ENCODE measurements around the gene RASSF6. TPM values are rescaled to one million over a fixed set of nuclear protein-coding genes. Genes with fewer than 3 reads are reported as not detected.
A peak's percentile ranks its signal among the peaks of the same experiment; 100 is the strongest.

RASSF6 gene
- total RNA-seq, 3 donors from 2014 or later, result 15.1 to 41.1 (median 27.1) TPM

- intact Hi-C loops (cut with DNase I, micrococcal nuclease), result loop anchor here in 1 of 2 donors (5.0 kb wide), 1 partner anchor 59 kb away; no protein-coding TSS in a partner anchor
- peak in 1 of 3 donors; percentile 68 for DNase-seq
- Histone ChIP-seq H3K36me3 (ENCODE audit: low read depth) (no peaks in the 10 kb centered on the region), H3K9me3 (no peaks in the 10 kb centered on the region), H3K4me3 (no peak overlapping the region), H3K4me1 (ENCODE audit: low read depth) (no peaks in the 10 kb centered on the region)
- TF ChIP-seq CTCF (IDR thresholded peaks at IDR 0.05), result no peak
- ATAC-seq, result no peak
Observed at GRCh38 chr4:73593631-73594241, 26.5 kb downstream of the RASSF6 start.

- intact Hi-C loops (cut with DNase I, micrococcal nuclease), result loop anchor here in 1 of 2 donors (5.0 kb wide), 1 partner anchor 62 kb away; no protein-coding TSS in a partner anchor
- TF ChIP-seq CTCF (IDR thresholded peaks at IDR 0.05), result no peak
- H3K9me3 ChIP-seq, result no peaks in the 10 kb centered on the region
- peak; percentile 49 for ATAC-seq
- H3K36me3 ChIP-seq (ENCODE audit: low read depth), result no peaks in the 10 kb centered on the region
- no peak overlapping the region for H3K4me3 ChIP-seq
- H3K4me1 ChIP-seq (ENCODE audit: low read depth), result no peaks in the 10 kb centered on the region
- no peak for DNase-seq
Observed at GRCh38 chr4:73589887-73590801, 30.1 kb downstream of the RASSF6 start.

GRCh38 chr4:73589261-73589847, 30.9 kb downstream of the RASSF6 start:
- ATAC-seq (peak; percentile 16), DNase-seq (no peak)
- intact Hi-C loops (cut with DNase I, micrococcal nuclease), result no loop called here
- Histone ChIP-seq H3K4me3 (no peak overlapping the region), H3K9me3 (no peaks in the 10 kb centered on the region), H3K36me3 (ENCODE audit: low read depth) (no peaks in the 10 kb centered on the region), H3K4me1 (ENCODE audit: low read depth) (no peaks in the 10 kb centered on the region)
- no peak for TF ChIP-seq CTCF (IDR thresholded peaks at IDR 0.05)

GRCh38 chr4:73588613-73589012, 31.6 kb downstream of the RASSF6 start:
- Histone ChIP-seq H3K4me3 (no peak overlapping the region), H3K9me3 (no peaks in the 10 kb centered on the region), H3K36me3 (ENCODE audit: low read depth) (no peaks in the 10 kb centered on the region), H3K4me1 (ENCODE audit: low read depth) (no peaks in the 10 kb centered on the region)
- no peak for ATAC-seq
- TF ChIP-seq CTCF (IDR thresholded peaks at IDR 0.05), result no peak
- intact Hi-C loops (cut with DNase I, micrococcal nuclease), result no loop called here
- no peak for DNase-seq

GRCh38 chr4:73586666-73587065, 33.6 kb downstream of the RASSF6 start:
- Histone ChIP-seq H3K4me1 (ENCODE audit: low read depth) (no peaks in the 10 kb centered on the region), H3K36me3 (ENCODE audit: low read depth) (no peaks in the 10 kb centered on the region), H3K4me3 (no peak overlapping the region), H3K9me3 (no peaks in the 10 kb centered on the region)
- intact Hi-C loops (cut with DNase I, micrococcal nuclease), result no loop called here
- TF ChIP-seq CTCF (IDR thresholded peaks at IDR 0.05), result no peak
- DNase-seq (no peak), ATAC-seq (no peak)
